Neural crest cell (in vitro differentiated cells): ENCODE measurements around the gene REEP6. TPM values are rescaled to one million over a fixed set of nuclear protein-coding genes. Genes with fewer than 3 reads are reported as not detected.
A peak's percentile ranks its signal among the peaks of the same experiment; 100 is the strongest.

Experiments
- DNase-seq: peaks from one replicate; pipeline ENCODE4 v3.0.0; 2021; ENCODE audit warnings: low read depth, mixed read lengths, low spot score
- H3K27ac Mint-ChIP-seq: one replicate; pipeline ENCODE4 v1.8.0; 2021; ENCODE audit warnings: mild to moderate bottlenecking, mixed read lengths; ENCODE audit not compliant: unreplicated experiment
- H3K27me3 Mint-ChIP-seq: 2 replicates; pipeline ENCODE4 v1.8.0; 2021; ENCODE audit warnings: low read depth, mild to moderate bottlenecking, mixed read lengths
- H3K36me3 Mint-ChIP-seq: 2 replicates; pipeline ENCODE4 v1.8.0; 2021; ENCODE audit warnings: low read depth, mild to moderate bottlenecking, mixed read lengths
- H3K4me1 Mint-ChIP-seq: 2 replicates; pipeline ENCODE4 v1.8.0; 2021; ENCODE audit warnings: mixed read lengths
- H3K4me3 Mint-ChIP-seq: one replicate; pipeline ENCODE4 v1.8.0; 2021; ENCODE audit warnings: mild to moderate bottlenecking, mixed read lengths
- H3K9me3 Mint-ChIP-seq: 2 replicates; pipeline ENCODE4 v1.8.0; 2021; ENCODE audit warnings: mixed read lengths
- CTCF ChIP-seq: fragments of 200-600 bp; sonication (generic); conservative IDR thresholded peaks from 2 replicates; pipeline ENCODE4 v1.5.0; 2021; ENCODE audit warnings: antibody characterized with exemption, mild to moderate bottlenecking
- total RNA-seq: library from RNA; stranded (reverse); gene quantifications from 2 replicates; pipeline ENCODE4 v1.2.1, GENCODE V29; 2021

Gene REEP6
- total RNA-seq, 1 donor from 2014 or later: 8.2 TPM

- H3K4me3 Mint-ChIP-seq: peak overlapping the region; percentile 16
- H3K9me3 Mint-ChIP-seq: no peaks in the 10 kb centered on the region
Observed at GRCh38 chr19:1459479-1459878, 31.5 kb upstream of the REEP6 start.

GRCh38 chr19:1460033-1460995 is 30.7 kb upstream of the REEP6 start:
- no peaks in the 10 kb centered on the region for H3K9me3 Mint-ChIP-seq
- H3K27me3 Mint-ChIP-seq: peaks cover 22% of the 10 kb centered on the region
- no peaks in the 10 kb centered on the region for H3K4me1 Mint-ChIP-seq
- no peak overlapping the region for H3K4me3 Mint-ChIP-seq
- no peak for DNase-seq
- TF ChIP-seq CTCF: no peak
- peaks cover 3% of the 10 kb centered on the region for H3K36me3 Mint-ChIP-seq
- H3K27ac Mint-ChIP-seq: no peak overlapping the region

More at GRCh38 chr19:1459479-1459878, 31.5 kb upstream of the REEP6 start:
- H3K4me1 Mint-ChIP-seq: no peaks in the 10 kb centered on the region
- H3K27ac Mint-ChIP-seq: no peak overlapping the region
- H3K27me3 Mint-ChIP-seq: peaks cover 17% of the 10 kb centered on the region
- no peak for TF ChIP-seq CTCF
- DNase-seq: no peak
- peaks cover 3% of the 10 kb centered on the region for H3K36me3 Mint-ChIP-seq

- no peak for DNase-seq
- Mint-ChIP-seq H3K4me1 (no peaks in the 10 kb centered on the region), H3K36me3 (no peaks in the 10 kb centered on the region), H3K27me3 (peaks cover 26% of the 10 kb centered on the region), H3K9me3 (no peaks in the 10 kb centered on the region), H3K27ac (no peak overlapping the region), H3K4me3 (no peak overlapping the region)
- no peak for TF ChIP-seq CTCF
Observed at GRCh38 chr19:1461862-1462261, 29.1 kb upstream of the REEP6 start.

- no peaks in the 10 kb centered on the region for H3K9me3 Mint-ChIP-seq
- H3K36me3 Mint-ChIP-seq: no peaks in the 10 kb centered on the region
- H3K4me1 Mint-ChIP-seq: no peaks in the 10 kb centered on the region
- no peak overlapping the region for H3K4me3 Mint-ChIP-seq
- H3K27ac Mint-ChIP-seq: no peak overlapping the region
- TF ChIP-seq CTCF: peak; percentile 60
- H3K27me3 Mint-ChIP-seq: peaks cover 34% of the 10 kb centered on the region
- DNase-seq: no peak
Observed at GRCh38 chr19:1465191-1466016, 25.6 kb upstream of the REEP6 start.

- Mint-ChIP-seq H3K4me3 (no peak overlapping the region), H3K36me3 (no peaks in the 10 kb centered on the region), H3K9me3 (no peaks in the 10 kb centered on the region), H3K27ac (no peak overlapping the region), H3K27me3 (peaks cover 41% of the 10 kb centered on the region), H3K4me1 (no peaks in the 10 kb centered on the region)
- DNase-seq: no peak
- no peak for TF ChIP-seq CTCF
Observed at GRCh38 chr19:1466018-1466460, 24.9 kb upstream of the REEP6 start.
